ENCODE data around the gene ATG4D.

Gene ATG4D

GRCh38 chr19:10543420-10544241, at the start of gene ATG4D:
TSS of gene ATG4D (plus strand) at chr19:10543904. CDS start at chr19:10544091, 187 bp downstream.
- peak; percentile 75 for DNase-seq (ENCODE audit: low read depth in 2 of 2)

- DNase-seq (ENCODE audit: low read depth in 2 of 2): no peak
Observed at GRCh38 chr19:10497371-10497770, 46.3 kb upstream of the ATG4D start.

GRCh38 chr19:10499550-10500246, 44.0 kb upstream of the ATG4D start:
- no peak for DNase-seq (ENCODE audit: low read depth in 2 of 2)

GRCh38 chr19:10500247-10500592, 43.5 kb upstream of the ATG4D start:
- DNase-seq (ENCODE audit: low read depth in 2 of 2): no peak

GRCh38 chr19:10501971-10502523, 41.7 kb upstream of the ATG4D start:
- peak; percentile 29 to 38 for DNase-seq (ENCODE audit: low read depth in 2 of 2)

- peak; percentile 84 to 88 for DNase-seq (ENCODE audit: low read depth in 2 of 2)
Observed at GRCh38 chr19:10502524-10503001, 41.1 kb upstream of the ATG4D start.

GRCh38 chr19:10503002-10503789, 40.5 kb upstream of the ATG4D start, which contains the start of gene KEAP1:
TSS of gene KEAP1 (minus strand) at chr19:10503356. CDS start at chr19:10500033, 3,323 bp downstream.
- DNase-seq (ENCODE audit: low read depth in 2 of 2): peak; percentile 26 to 34

- peak; percentile 77 to 87 for DNase-seq (ENCODE audit: low read depth in 2 of 2)
Observed at GRCh38 chr19:10505583-10506229, 38.0 kb upstream of the ATG4D start.

GRCh38 chr19:10508036-10508435, 35.7 kb upstream of the ATG4D start:
- DNase-seq (ENCODE audit: low read depth in 2 of 2): no peak

- peak in 1 of 2 donors; percentile 34 for DNase-seq (ENCODE audit: low read depth in 2 of 2)
Observed at GRCh38 chr19:10508707-10509106, 35.0 kb upstream of the ATG4D start.

GRCh38 chr19:10510301-10510802, 33.4 kb upstream of the ATG4D start:
- peak; percentile 19 to 60 for DNase-seq (ENCODE audit: low read depth in 2 of 2)

- no peak for DNase-seq (ENCODE audit: low read depth in 2 of 2)
Observed at GRCh38 chr19:10513223-10513622, 30.5 kb upstream of the ATG4D start.

- DNase-seq (ENCODE audit: low read depth in 2 of 2): peak in 1 of 2 donors; percentile 26
Observed at GRCh38 chr19:10514211-10515145, 29.2 kb upstream of the ATG4D start.

- no peak for DNase-seq (ENCODE audit: low read depth in 2 of 2)
Observed at GRCh38 chr19:10516064-10516385, 27.7 kb upstream of the ATG4D start.

GRCh38 chr19:10516671-10517286, 26.9 kb upstream of the ATG4D start:
- no peak for DNase-seq (ENCODE audit: low read depth in 2 of 2)

GRCh38 chr19:10517361-10517759, 26.3 kb upstream of the ATG4D start, which contains the start of gene S1PR5:
TSS of gene S1PR5 (minus strand) at chr19:10517447. CDS start at chr19:10515011, 2,436 bp downstream.
- DNase-seq (ENCODE audit: low read depth in 2 of 2): no peak

- DNase-seq (ENCODE audit: low read depth in 2 of 2): no peak
Observed at GRCh38 chr19:10517760-10518443, 25.8 kb upstream of the ATG4D start.

- DNase-seq (ENCODE audit: low read depth in 2 of 2): no peak
Observed at GRCh38 chr19:10518444-10519361, 25.0 kb upstream of the ATG4D start.
